ENCODE results near the gene SLC1A5.
"Not testable (repeated sequence)": the region's sequence is repeated elsewhere in the genome, so short reads cannot be mapped to it uniquely, and the experiment has no call there.

SLC1A5 gene

GRCh38 chr19:46802152-46802551, 13.8 kb upstream of the SLC1A5 start:
- no peak for DNase-seq (ENCODE audit: low read depth in 3 of 3)

- no peak for DNase-seq (ENCODE audit: low read depth in 3 of 3)
These were observed 10.3 kb upstream of the SLC1A5 start for GRCh38 chr19:46798713-46799112.

DNA sequence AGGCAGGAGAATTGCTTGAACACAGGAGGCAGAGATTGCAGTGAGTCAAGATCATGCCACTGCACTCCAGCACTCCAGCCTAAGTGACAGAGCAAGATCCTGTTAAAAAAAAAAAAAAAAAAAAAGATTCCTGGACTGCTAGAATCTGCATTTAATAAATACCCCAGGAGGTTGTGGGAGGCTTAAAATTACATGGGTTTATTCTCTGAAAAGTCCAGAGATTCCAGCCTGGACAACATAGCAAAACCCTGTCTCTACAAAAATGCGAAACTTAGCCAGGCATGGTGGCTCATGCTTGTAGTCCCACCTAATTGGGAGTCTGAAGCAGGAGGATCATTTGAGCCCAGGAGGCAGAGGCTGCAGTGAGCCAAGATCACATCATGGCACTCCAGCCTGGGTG, 9.5 kb upstream of the SLC1A5 start:
- no peak for DNase-seq (ENCODE audit: low read depth in 3 of 3)

DNA sequence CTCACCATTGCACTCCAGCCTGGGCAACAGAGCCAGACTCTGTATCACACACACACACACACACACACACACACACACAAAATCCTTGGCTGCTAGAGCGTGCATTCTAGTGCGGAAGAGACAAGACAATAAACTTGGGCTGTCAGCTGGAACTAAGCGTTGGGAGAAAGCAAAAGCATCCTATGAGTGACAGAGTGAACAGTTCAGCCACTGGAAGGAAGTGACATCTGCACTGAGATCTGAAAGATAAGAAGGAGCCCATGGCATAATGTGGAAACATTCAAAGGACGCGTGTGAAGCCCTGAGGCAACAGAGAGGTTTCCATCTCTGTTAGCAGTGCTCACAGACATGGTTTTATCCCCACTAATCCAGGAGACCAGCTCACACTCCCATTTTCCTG, 3.5 kb upstream of the SLC1A5 start:
- no peak for DNase-seq (ENCODE audit: low read depth in 3 of 3)

- no peak for DNase-seq (ENCODE audit: low read depth in 3 of 3)
These were observed 977 bp upstream of the SLC1A5 start for GRCh38 chr19:46789371-46789770.

- DNase-seq (ENCODE audit: low read depth in 3 of 3): no peak
These were observed 559 bp upstream of the SLC1A5 start for GRCh38 chr19:46788968-46789338.

DNA sequence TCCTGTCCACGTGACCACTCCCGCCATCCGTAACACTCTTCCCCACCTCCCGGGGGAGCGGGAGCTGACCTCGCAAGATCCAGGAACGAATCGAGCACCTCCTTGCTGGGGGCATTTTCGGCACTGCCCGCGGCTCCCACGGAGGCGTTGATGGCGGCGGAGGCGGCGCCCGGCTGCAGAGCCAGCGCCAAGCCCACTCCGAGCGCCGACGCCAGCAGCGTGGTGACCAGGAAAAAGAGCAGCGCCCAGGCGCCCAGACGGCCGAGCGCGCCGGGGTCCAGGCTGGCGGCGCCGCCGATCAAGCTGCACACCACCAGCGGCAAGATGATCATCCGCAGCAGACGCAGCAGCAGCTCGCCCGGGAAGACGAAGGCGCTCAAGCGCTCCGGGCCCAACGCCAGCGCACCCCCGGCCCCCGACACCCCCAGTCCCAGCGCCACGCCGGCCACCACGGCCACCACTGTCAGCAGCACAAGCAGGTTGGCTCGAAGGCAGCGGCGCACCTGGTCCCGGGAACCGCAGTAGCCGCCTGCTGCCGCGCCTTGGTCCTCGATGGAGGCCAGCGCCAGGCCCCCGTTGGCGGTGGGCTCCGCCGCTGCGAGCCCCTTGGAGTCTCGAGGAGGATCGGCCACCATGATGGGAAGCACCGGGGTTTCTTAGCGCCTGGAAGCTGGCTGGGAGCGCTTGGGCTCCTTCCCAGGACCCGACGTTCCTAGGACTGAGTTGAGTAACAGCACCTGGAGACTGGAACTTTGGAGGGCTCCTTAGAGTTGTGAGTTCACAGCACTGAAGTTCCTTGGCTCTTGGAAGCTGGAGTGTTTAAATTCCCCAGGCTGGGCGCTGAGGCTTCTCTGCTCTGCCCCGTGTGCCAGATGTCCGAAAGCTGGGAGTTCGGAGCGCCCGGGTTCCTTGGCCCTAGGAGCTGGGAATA, 798 bp downstream of the SLC1A5 start:
- DNase-seq (ENCODE audit: low read depth in 3 of 3): peak in 2 of 3 experiments; percentile 12 to 35

- DNase-seq (ENCODE audit: low read depth in 3 of 3): no peak
These were observed 1.4 kb downstream of the SLC1A5 start for GRCh38 chr19:46787040-46787330.

- peak; percentile 62 to 85 (median 80) for DNase-seq (ENCODE audit: low read depth in 3 of 3)
These were observed 2.0 kb downstream of the SLC1A5 start for GRCh38 chr19:46786236-46787039.

GRCh38 chr19:46785980-46786235, 2.5 kb downstream of the SLC1A5 start:
- DNase-seq (ENCODE audit: low read depth in 3 of 3): no peak

DNA sequence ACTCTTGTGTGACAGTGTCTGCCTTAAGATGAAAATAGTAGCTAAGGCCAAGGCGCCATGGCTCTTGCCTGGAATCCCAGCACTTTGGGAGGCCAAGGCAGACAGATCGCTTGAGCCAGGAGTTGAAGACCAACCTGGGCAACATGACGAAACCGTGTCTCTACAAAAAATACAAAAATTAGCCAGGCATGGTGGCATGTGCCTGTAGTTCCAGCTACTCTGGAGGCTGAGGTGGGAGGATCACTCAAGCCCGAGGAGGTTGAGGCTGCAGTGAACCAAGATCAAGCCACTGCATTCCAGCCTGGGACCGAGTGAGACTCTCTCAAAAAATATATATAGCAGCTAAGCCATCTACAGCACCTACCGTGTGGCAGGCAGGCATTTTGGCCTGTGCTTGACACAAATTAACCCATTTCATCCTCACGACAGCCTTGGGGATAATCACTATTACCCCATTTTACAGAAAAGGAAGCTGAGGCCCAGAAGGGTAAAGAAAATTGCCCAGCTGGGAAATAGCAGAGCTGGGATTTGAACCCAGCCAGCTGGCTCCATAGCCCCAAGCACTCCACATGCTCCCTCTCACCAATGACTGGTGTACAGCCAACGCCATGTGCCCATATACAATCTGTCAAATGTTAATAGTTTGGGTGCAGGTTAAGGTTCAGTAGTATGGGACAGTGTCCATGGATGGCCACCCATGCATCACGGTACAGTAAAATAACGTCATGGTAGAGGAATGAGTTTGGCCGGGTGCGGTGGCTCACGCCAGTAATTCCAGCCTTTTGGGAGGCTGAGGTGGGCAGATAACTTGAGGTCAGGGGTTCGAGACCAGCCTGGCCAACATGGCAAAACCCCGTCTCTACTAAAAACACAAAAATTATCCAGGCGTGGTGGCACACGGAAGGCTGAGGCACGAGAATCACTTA, 3.1 kb downstream of the SLC1A5 start:
- DNase-seq (ENCODE audit: low read depth in 3 of 3): no peak

DNA sequence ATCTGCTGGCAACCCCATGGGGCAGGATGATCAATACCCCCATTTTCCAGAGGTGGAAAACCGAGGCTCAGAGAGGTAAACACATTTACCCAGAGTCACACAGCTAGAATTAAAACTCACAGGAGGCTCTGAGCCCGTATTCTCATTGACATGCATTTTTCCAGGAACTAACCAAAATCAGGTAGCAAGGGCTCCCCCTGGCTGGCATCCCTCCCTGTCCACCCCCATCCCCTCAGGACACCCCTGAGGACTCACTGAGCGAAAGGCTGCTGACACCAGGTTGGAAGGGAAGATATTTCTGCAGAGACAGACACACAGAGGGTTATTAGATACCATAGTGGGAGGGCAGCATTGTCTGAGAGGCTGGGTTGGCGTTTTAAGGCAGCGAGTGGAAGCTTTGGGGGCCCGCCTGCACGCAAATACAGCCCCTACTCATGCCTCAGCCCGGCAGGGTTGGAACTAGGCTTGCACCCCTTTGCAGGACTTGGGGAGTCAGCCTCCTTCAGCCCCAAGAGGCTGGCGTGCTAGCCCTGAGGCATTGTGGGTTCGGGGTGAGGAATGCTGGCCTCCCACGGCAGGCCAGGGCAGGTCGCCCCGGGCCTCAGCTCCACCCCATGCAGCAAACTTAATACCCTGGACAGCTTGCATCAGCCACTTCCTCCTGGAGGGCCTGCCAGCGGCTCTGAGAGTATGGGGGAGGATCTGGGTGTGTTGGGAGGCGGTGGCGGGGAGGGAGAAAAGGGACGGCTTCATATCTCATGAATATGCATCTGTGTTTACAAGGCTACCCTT, 3.9 kb downstream of the SLC1A5 start:
- DNase-seq (ENCODE audit: low read depth in 3 of 3): peak; percentile 28 to 60 (median 38)

- no peak for DNase-seq (ENCODE audit: low read depth in 3 of 3)
These were observed 4.7 kb downstream of the SLC1A5 start for GRCh38 chr19:46783670-46784069.

- no peak for DNase-seq (ENCODE audit: low read depth in 3 of 3)
These were observed 5.9 kb downstream of the SLC1A5 start for GRCh38 chr19:46782355-46783019.

DNA sequence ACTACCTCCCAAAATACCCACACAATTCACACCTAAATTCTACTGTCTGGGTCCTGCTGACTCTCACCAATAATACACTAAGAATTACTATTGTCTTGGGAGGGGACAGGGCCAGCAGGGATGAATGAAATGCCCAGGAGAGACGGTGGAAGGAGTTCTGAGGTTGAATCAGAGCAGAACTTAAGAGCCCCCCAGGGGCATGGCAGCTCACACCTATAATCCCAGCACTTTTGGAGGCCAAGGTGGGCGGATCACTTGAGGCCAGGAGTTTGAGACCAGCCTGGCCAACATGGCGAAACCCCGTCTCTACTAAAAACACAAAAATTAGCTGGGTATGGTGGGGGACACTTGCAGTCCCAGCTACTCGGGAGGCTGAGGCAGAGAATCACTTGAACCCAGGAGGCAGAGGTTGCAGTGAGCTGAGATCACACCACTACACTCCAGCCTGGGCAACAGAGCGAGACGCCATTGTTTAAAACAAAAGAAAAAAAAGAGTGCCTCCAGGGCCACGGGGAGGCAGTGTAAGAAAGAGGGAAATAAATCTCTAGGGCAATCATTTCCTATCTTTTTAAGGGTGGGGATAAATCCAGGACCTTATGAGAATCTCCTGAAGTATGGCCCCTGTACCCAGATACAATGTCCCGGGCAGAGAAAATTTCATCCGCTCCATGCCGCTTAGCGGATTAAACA, 10.3 kb downstream of the SLC1A5 start:
- not testable (repeated sequence) for DNase-seq (ENCODE audit: low read depth in 3 of 3)

- DNase-seq (ENCODE audit: low read depth in 3 of 3): no peak
These were observed 11.2 kb downstream of the SLC1A5 start for GRCh38 chr19:46776927-46777911.

DNA sequence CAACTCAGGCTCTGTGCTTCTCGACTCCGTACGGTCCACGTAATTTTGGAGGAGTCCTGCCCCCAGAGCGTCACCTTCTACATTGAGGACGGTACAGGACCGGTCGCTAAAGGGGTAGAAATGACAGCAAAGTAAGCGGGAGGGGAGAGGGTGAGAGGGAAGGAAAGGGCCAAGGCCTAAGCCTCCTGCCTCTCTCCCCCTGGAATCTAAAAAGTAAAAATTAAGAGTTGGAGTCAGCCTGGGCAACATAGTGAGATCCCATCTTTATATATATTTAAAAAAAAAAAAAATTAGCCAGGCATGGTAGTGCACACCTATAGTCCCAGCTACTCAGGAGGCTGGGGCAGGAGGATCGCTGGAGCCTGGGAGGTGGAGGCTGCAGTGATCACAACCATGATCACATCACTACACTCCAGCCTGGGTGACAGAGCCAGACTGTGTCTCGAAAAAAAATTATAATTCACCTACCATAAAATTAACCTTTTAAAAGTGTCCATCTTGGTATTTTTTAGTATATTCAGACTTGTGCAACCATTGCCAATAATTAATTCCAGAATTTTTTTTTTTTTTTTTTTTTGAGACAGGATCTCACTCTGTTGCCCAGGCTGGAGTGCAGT, 12.6 kb downstream of the SLC1A5 start:
- DNase-seq (ENCODE audit: low read depth in 3 of 3): no peak

DNA sequence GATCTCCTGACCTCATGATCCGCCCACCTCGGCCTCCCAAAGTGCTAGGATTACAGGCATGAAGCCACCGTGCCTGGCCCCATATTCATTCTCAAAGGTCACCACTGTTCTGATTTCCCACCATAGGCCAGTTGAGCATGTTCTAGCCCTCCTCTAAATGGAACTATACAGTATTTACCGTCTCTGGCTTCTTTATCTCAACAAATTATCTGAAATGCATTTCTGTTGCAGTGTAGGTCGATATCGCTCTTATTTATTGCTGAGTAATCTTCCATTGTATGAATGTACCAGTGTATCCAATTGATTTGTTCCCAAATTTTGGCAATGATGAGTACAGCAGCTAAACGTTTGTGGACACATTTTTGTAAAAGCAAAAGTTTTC, 15.4 kb downstream of the SLC1A5 start:
- no peak for DNase-seq (ENCODE audit: low read depth in 3 of 3)

Measured in stimulated activated CD4-positive, alpha-beta T cell treated with anti-CD3 and anti-CD28 coated beads, TNF-alpha, amount 100 ng/mL, for 4 hours (primary cell).